Measurements from ENCODE around the gene DMD.

Gene DMD

GRCh38 chrX:31318866-31319265 is 1892.5 kb downstream of the DMD start:
- DNase-seq (ENCODE audit: low read depth in 1 of 2, low spot score in 1 of 2): no peak

DNA sequence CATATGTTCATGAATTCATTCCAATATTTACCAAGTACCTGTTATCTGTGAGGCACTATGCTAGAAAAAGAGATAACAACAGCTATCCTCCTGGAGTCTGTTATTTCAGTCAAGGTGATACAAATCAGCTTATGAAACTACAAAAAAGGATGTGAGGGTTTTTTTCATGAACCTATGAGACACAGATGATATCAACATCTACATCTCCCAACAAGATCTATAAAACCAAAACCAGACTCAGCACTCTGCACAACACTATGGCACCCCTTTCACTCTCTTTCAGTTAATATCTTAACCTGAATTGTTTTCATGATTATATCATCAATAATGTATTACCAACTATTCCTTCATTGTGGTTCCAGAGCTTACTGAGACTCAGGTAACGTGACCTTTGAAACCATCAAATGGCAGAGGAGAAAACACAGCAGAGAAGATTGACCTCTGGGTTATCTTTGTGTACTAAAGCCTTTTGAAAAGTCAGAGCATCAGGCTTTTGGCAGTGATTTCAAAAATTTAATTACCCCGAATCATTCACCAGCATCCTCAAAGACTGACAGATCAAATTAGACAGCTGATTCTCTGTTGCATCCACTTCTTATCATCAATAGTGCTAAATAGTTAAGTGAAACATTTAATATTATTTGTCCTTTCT is 1894.9 kb downstream of the DMD start:
- no peak for DNase-seq (ENCODE audit: low read depth in 1 of 2, low spot score in 1 of 2)

GRCh38 chrX:31314921-31315320 is 1896.4 kb downstream of the DMD start:
- no peak for DNase-seq (ENCODE audit: low read depth in 1 of 2, low spot score in 1 of 2)

DNA sequence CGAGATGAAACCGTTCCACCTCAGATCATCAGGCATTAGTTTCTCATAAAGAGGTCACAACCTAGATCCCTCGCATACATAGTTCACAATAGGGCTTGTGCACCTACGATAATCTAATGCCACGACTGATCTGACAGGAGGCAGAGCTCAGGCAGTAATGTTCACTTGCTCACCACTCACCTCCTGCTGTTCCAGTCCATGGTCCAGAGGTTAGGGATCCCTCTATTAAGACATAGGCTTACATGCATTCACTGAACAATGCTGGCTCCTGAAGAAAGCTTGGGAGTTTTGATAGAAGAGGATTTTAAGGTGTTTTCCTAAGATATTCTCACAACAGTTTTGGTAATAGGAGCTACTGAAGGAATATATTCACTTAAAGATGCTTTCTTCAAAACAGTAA is 1903.4 kb downstream of the DMD start:
- no peak for DNase-seq (ENCODE audit: low read depth in 1 of 2, low spot score in 1 of 2)

- no peak for DNase-seq (ENCODE audit: low read depth in 1 of 2, low spot score in 1 of 2)
Measured at GRCh38 chrX:31302573-31303075, 1908.7 kb downstream of the DMD start.

DNA sequence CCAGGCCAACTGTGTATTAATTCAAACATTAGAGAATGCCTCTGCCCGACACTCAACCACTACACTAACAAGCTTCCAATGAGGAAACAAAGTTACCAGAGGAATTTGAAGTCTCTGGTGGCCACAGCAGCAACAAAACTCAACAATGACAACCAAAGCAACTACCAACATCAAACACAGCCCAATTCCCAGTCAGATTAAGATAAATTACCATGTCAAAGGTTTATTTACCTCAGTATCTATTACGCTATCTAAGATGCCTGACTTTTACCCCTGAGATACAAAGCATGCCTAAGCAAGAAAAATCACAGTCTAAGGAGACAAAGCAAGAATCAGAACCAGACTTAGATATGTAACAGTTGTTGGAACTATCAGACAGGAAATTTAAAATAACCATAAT is 1909.4 kb downstream of the DMD start:
- no peak for DNase-seq (ENCODE audit: low read depth in 1 of 2, low spot score in 1 of 2)

- DNase-seq (ENCODE audit: low read depth in 1 of 2, low spot score in 1 of 2): no peak
Measured at GRCh38 chrX:31301203-31301602, 1910.1 kb downstream of the DMD start.

- DNase-seq (ENCODE audit: low read depth in 1 of 2, low spot score in 1 of 2): no peak
Measured at GRCh38 chrX:31298916-31299315, 1912.4 kb downstream of the DMD start.

DNA sequence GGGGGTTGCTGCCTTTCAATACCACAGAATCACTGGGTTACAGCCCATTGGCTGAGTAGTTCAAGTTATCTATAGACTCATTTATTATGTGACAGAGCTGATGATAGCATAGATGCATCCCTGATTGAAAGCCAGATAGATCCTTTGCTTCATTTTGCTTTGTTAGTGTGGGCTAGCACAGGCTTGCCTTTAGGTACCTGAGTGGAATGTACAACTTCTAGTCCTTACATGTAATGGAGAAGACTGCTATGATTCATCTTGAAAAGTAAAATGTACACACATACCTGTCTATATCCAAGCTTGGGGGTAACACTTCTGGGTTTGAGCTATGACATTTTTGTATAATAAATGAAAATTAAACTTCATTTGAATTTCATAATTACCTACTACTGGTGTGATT is 1913.5 kb downstream of the DMD start:
- DNase-seq (ENCODE audit: low read depth in 1 of 2, low spot score in 1 of 2): no peak

GRCh38 chrX:31294475-31294874 is 1916.9 kb downstream of the DMD start:
- DNase-seq (ENCODE audit: low read depth in 1 of 2, low spot score in 1 of 2): no peak

DNA sequence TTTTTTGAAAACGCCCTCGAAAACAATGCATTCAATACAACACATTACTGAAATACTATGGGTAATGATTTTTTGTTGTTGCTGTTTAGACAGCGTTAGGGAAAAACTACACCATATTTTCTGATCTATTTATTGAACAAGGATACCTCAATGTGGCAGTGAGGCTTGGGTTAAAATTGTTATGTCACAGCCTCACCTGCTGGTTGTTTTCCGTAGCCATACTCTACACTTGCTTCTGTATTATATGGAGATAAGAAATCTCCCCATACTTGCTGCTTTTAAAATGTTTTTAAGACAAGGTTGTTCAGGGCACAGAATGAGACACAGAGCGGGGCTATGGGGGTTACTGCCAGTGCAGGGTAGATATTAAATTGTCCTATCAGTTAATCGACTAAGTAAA is 1917.9 kb downstream of the DMD start:
- no peak for DNase-seq (ENCODE audit: low read depth in 1 of 2, low spot score in 1 of 2)

DNA sequence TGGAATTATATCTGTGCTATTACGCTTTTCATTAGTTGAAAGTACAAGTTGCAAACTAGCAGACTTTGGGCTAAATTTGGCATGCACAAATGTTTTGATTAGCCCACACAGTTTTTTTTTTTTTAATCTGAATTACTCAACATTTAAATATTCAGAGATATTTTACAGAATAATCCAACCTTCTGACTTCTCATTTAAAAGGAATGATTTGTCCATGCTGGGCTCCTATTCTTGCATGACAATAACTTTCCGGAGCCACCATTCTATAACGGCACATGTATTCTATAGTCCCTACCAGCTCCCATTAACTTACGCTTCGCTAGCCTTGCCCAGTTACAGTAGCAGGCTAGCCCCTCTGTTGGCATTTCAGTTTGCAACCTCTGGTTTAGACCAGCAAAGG is 1920.2 kb downstream of the DMD start:
- no peak for DNase-seq (ENCODE audit: low read depth in 1 of 2, low spot score in 1 of 2)

GRCh38 chrX:31287861-31288260 is 1923.5 kb downstream of the DMD start:
- DNase-seq (ENCODE audit: low read depth in 1 of 2, low spot score in 1 of 2): no peak

- no peak for DNase-seq (ENCODE audit: low read depth in 1 of 2, low spot score in 1 of 2)
Measured at GRCh38 chrX:31280580-31280979, 1930.8 kb downstream of the DMD start.

DNA sequence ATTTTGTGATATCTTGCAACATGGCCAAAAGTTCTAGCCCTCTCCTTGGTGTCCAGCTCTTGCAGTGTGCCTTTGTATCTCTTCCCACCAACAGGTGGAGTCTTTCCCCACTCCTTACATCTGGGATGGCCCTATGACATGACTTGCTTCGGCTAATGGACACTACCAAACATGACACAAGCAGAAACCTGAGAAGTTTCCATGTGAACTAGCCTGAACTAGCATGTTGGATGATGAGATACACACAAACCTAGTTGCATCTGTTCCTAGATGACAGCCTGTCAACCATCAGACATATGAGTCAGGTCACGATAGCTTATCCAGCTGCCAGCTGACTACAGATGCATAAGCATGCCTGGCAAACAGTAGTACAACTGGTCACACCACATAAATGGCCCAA is 1932.0 kb downstream of the DMD start:
- DNase-seq (ENCODE audit: low read depth in 1 of 2, low spot score in 1 of 2): no peak

GRCh38 chrX:31272472-31272775 is 1938.9 kb downstream of the DMD start:
- no peak for DNase-seq (ENCODE audit: low read depth in 1 of 2, low spot score in 1 of 2)

DNA sequence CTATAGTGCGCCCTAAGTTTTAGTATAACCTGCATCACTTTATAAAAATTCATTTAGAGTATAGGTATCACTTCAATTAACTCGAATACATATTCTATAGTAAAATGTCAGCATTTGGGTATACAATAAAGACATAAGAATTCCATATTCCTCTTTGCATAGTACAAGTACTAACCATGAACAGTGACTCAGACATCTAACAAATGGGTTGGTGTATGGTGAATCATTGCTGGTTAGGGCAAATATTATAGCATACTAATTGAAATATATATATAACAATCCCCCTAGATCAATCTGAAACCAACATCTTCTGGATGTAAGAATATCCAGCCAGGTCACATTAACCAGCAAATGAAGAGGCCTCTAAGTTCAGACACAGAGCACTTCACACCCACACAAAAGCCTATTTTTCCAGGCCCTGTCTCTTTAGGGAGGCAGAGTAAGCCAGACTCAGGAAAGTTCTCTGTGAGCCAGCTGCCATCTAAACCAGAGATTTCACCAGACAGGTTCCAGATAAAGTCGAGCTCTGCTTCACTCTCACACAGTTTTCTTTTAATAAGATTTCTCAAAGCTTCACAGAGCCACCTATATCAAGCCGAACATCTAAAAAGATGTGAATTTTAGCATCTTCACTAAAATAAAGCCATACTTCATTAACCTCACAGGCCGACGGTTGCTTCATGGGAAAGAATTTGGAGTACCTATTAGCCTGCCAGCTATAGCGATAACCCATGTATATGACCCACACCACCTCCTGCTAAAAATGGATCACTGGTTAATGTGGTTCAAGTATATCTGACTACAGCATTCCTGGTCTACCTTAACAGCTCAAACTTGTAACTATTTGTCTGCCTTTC is 1939.5 kb downstream of the DMD start:
- DNase-seq (ENCODE audit: low read depth in 1 of 2, low spot score in 1 of 2): no peak

DNA sequence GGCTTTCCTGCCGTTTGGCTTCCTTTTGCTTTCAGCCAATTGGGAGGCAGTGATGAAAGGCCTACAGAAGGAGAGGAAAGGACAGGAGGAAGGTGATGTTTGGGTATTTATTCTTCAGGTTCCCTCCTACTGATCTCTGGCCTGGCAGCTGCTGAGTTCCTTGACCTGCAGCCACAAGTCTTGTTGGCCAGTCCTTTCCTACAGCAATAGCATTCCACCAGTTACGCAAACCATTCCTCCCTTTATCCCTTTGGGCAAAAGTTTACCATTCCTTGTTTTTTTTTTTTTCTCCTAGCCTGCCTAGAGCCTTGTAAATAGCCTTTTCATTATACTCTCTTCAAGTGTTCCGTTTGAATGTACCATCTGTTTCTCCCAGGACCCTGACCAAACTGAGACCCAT is 1941.4 kb downstream of the DMD start:
- DNase-seq (ENCODE audit: low read depth in 1 of 2, low spot score in 1 of 2): no peak

- no peak for DNase-seq (ENCODE audit: low read depth in 1 of 2, low spot score in 1 of 2)
Measured at GRCh38 chrX:31268359-31268758, 1943.0 kb downstream of the DMD start.

- DNase-seq (ENCODE audit: low read depth in 1 of 2, low spot score in 1 of 2): no peak
Measured at GRCh38 chrX:31266203-31267076, 1944.9 kb downstream of the DMD start.

DNA sequence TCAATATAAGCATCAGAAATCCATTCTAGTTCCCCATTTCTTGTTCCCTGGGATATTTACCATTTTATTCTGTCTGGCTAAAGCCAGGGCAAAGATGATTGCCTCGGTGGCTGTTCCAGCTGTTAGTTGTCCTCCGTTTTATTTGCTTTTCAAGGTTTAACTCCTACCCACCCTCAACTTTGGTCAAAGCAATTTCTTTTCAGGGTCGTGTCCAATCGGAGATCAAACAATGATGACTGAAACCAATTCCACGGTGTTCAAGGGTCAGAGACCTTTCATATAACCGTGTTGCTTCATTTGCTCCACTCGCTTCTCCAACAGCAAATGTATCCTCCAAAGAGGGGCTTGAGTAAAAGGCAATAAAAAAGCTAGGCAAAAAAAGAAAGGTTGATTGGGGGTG is 1946.0 kb downstream of the DMD start:
- DNase-seq (ENCODE audit: low read depth in 1 of 2, low spot score in 1 of 2): no peak

- DNase-seq (ENCODE audit: low read depth in 1 of 2, low spot score in 1 of 2): no peak
Measured at GRCh38 chrX:31260351-31260750, 1951.0 kb downstream of the DMD start.
